ENCODE results near the gene FBXO48.

FBXO48 gene

GRCh38 chr2:68501768-68502167 is 34.7 kb upstream of the FBXO48 start:
- no peak for ATAC-seq (ENCODE audit: insufficient read depth, low read depth)

GRCh38 chr2:68500649-68501048 is 33.6 kb upstream of the FBXO48 start:
- Histone ChIP-seq H3K9ac (ENCODE audit: low read depth, low read length) (no peak overlapping the region), H3K9me3 (ENCODE audit: insufficient read depth, low read length, severe bottlenecking) (peaks cover 13% of the 10 kb centered on the region), H2AFZ (ENCODE audit: low read depth, low read length) (no peak overlapping the region), H3K4me3 (ENCODE audit: low read depth in 1 of 2, low read length in 2 of 2) (no peak overlapping the region), H3K27ac (ENCODE audit: low read length) (no peak overlapping the region), H3K4me2 (ENCODE audit: insufficient read depth, low read length) (no peak overlapping the region), H3K4me1 (ENCODE audit: insufficient read depth, low read length) (no peaks in the 10 kb centered on the region), H3K36me3 (ENCODE audit: insufficient read depth, low read length) (no peaks in the 10 kb centered on the region), H4K20me1 (ENCODE audit: insufficient read depth, low read length) (no peaks in the 10 kb centered on the region), H3K27me3 (ENCODE audit: insufficient read depth, low read length, poor library complexity) (no peaks in the 10 kb centered on the region), H3K79me2 (ENCODE audit: insufficient read depth, low read length) (no peaks in the 10 kb centered on the region)
- ATAC-seq (ENCODE audit: insufficient read depth, low read depth), result no peak
- DNase-seq, result no peak
- TF ChIP-seq EZH2 (IDR thresholded peaks at IDR 0.05; ENCODE audit: borderline replicate concordance, low read depth, low read length, severe bottlenecking) (no peak), CTCF (IDR thresholded peaks at IDR 0.05; ENCODE audit: borderline replicate concordance, extremely low read depth, low read length, poor library complexity, severe bottlenecking) (no peak)

More at GRCh38 chr2:68501768-68502167, 34.7 kb upstream of the FBXO48 start:
- TF ChIP-seq CTCF (IDR thresholded peaks at IDR 0.05; ENCODE audit: borderline replicate concordance, extremely low read depth, low read length, poor library complexity, severe bottlenecking) (no peak), EZH2 (IDR thresholded peaks at IDR 0.05; ENCODE audit: borderline replicate concordance, low read depth, low read length, severe bottlenecking) (no peak)
- no peak overlapping the region for H3K4me2 ChIP-seq (ENCODE audit: insufficient read depth, low read length)
- H4K20me1 ChIP-seq (ENCODE audit: insufficient read depth, low read length), result no peaks in the 10 kb centered on the region
- no peak overlapping the region for H3K27ac ChIP-seq (ENCODE audit: low read length)
- H3K9me3 ChIP-seq (ENCODE audit: insufficient read depth, low read length, severe bottlenecking), result peaks cover 3% of the 10 kb centered on the region
- no peaks in the 10 kb centered on the region for H3K36me3 ChIP-seq (ENCODE audit: insufficient read depth, low read length)
- H3K9ac ChIP-seq (ENCODE audit: low read depth, low read length), result no peak overlapping the region
- H3K79me2 ChIP-seq (ENCODE audit: insufficient read depth, low read length), result no peaks in the 10 kb centered on the region
- H3K4me1 ChIP-seq (ENCODE audit: insufficient read depth, low read length), result no peaks in the 10 kb centered on the region
- H3K4me3 ChIP-seq (ENCODE audit: low read depth in 1 of 2, low read length in 2 of 2), result no peak overlapping the region
- no peak for DNase-seq
- no peak overlapping the region for H2AFZ ChIP-seq (ENCODE audit: low read depth, low read length)
- H3K27me3 ChIP-seq (ENCODE audit: insufficient read depth, low read length, poor library complexity), result no peaks in the 10 kb centered on the region

- DNase-seq, result no peak
- no peak for ATAC-seq (ENCODE audit: insufficient read depth, low read depth)
These were observed 32.0 kb upstream of the FBXO48 start for GRCh38 chr2:68499133-68499532.

More at GRCh38 chr2:68499133-68499532, 32.0 kb upstream of the FBXO48 start:
- TF ChIP-seq EZH2 (IDR thresholded peaks at IDR 0.05; ENCODE audit: borderline replicate concordance, low read depth, low read length, severe bottlenecking) (no peak), CTCF (IDR thresholded peaks at IDR 0.05; ENCODE audit: borderline replicate concordance, extremely low read depth, low read length, poor library complexity, severe bottlenecking) (no peak)
- no peaks in the 10 kb centered on the region for H3K36me3 ChIP-seq (ENCODE audit: insufficient read depth, low read length)
- no peak overlapping the region for H2AFZ ChIP-seq (ENCODE audit: low read depth, low read length)
- H4K20me1 ChIP-seq (ENCODE audit: insufficient read depth, low read length), result no peaks in the 10 kb centered on the region
- H3K27ac ChIP-seq (ENCODE audit: low read length), result no peak overlapping the region
- peaks cover 18% of the 10 kb centered on the region for H3K9me3 ChIP-seq (ENCODE audit: insufficient read depth, low read length, severe bottlenecking)
- H3K27me3 ChIP-seq (ENCODE audit: insufficient read depth, low read length, poor library complexity), result no peaks in the 10 kb centered on the region
- H3K4me2 ChIP-seq (ENCODE audit: insufficient read depth, low read length), result no peak overlapping the region
- H3K4me3 ChIP-seq (ENCODE audit: low read depth in 1 of 2, low read length in 2 of 2), result no peak overlapping the region
- H3K4me1 ChIP-seq (ENCODE audit: insufficient read depth, low read length), result no peaks in the 10 kb centered on the region
- H3K79me2 ChIP-seq (ENCODE audit: insufficient read depth, low read length), result no peaks in the 10 kb centered on the region
- H3K9ac ChIP-seq (ENCODE audit: low read depth, low read length), result no peak overlapping the region
